ENCODE measurements around the gene KRTAP17-1. TPM values are rescaled to one million over a fixed set of nuclear protein-coding genes. Genes with fewer than 3 reads are reported as not detected.

KRTAP17-1 gene
- total RNA-seq, 1 experiment from 2014 or later: not detected

- Mint-ChIP-seq H3K4me3 (no peak overlapping the region), H3K27ac (no peak overlapping the region), H3K9me3 (no peaks in the 10 kb centered on the region), H3K4me1 (peaks cover 8 to 15% of the 10 kb centered on the region in 2 experiments), H3K36me3 (ENCODE audit: insufficient read depth in 1 of 3, low read depth in 3 of 3) (no peaks in the 10 kb centered on the region), H3K27me3 (ENCODE audit: low read depth) (peaks cover 2% of the 10 kb centered on the region; the same call in 1 of the 2 replicates)
- no peak overlapping the region for H3K4me2 ChIP-seq (ENCODE audit: insufficient read depth, insufficient read length, low read length)
- H2BK15ac ChIP-seq (ENCODE audit: low read depth, low read length): no peak overlapping the region
- H3K23me2 ChIP-seq (ENCODE audit: insufficient read length, low read depth, low read length, poor library complexity, severe bottlenecking): no peaks in the 10 kb centered on the region
- H3K4me1 ChIP-seq (ENCODE audit: insufficient read depth, low read length): peaks cover 8% of the 10 kb centered on the region; the same call in 1 of the 2 replicates
- no peak overlapping the region for H3T11ph ChIP-seq (ENCODE audit: low read length)
- no CpG with 5 or more reads among the region's 3 CpGs for WGBS (ENCODE audit: extremely low coverage, insufficient read length, low lambda C conversion rate)
- no peak overlapping the region for H2BK12ac ChIP-seq (ENCODE audit: insufficient read length, low read depth, low read length)
- H3K27me3 ChIP-seq (ENCODE audit: insufficient read depth, low read length): no peaks in the 10 kb centered on the region
- H3K9ac ChIP-seq (ENCODE audit: extremely low read depth, insufficient read length, low read length): no peak overlapping the region
- H3K14ac ChIP-seq (ENCODE audit: insufficient read depth, low read length): no peak overlapping the region
- H3K4ac ChIP-seq (ENCODE audit: low read depth, low read length): no peak overlapping the region
- H2BK5ac ChIP-seq (ENCODE audit: insufficient read length, low read length): no peak overlapping the region
- no peak overlapping the region for H4K8ac ChIP-seq (replicated peaks; ENCODE audit: insufficient read length, low read depth, low read length)
- no peak overlapping the region for H2BK120ac ChIP-seq (ENCODE audit: low read depth, low read length, poor library complexity, severe bottlenecking)
- H2BK20ac ChIP-seq (ENCODE audit: low read depth, low read length, poor library complexity, severe bottlenecking): no peak overlapping the region
- no peak overlapping the region for H3K27ac ChIP-seq (ENCODE audit: insufficient read length, low read depth, low read length)
- no peak for TF ChIP-seq CTCF (conservative IDR thresholded peaks at IDR 0.05)
- H2AK5ac ChIP-seq (ENCODE audit: insufficient read length, low read length): no peak overlapping the region
- H3K79me1 ChIP-seq (ENCODE audit: insufficient read depth, low read depth, low read length, poor library complexity, severe bottlenecking): no peaks in the 10 kb centered on the region
- no peaks in the 10 kb centered on the region for H3K9me3 ChIP-seq (ENCODE audit: control insufficient read depth, low read depth, low read length)
- no peak overlapping the region for H4K5ac ChIP-seq (ENCODE audit: insufficient read length, low read depth, low read length)
- H3K79me2 ChIP-seq (ENCODE audit: insufficient read depth, low read length): no peaks in the 10 kb centered on the region
- DNase-seq: no peak
- H3K18ac ChIP-seq (ENCODE audit: insufficient read length, low read depth, low read length): no peak overlapping the region
- no peaks in the 10 kb centered on the region for H4K20me1 ChIP-seq (ENCODE audit: control insufficient read depth, insufficient read depth, insufficient read length)
- no peak overlapping the region for H2AFZ ChIP-seq (ENCODE audit: low read length)
- no peak overlapping the region for H3K23ac ChIP-seq (ENCODE audit: insufficient read length, low read depth, low read length)
- no peak overlapping the region for H3K56ac ChIP-seq (ENCODE audit: insufficient read length, low read depth, low read length)
- H4K91ac ChIP-seq (ENCODE audit: insufficient read length, low read depth, low read length): no peak overlapping the region
These were observed 31.5 kb downstream of the KRTAP17-1 start for GRCh38 chr17:41284043-41284442.

Measured in H9 (cell line).